Mesenchymal stem cell (in vitro differentiated cells and primary cell): ENCODE measurements around the gene CTAGE9.
"Not testable (repeated sequence)": the region's sequence is repeated elsewhere in the genome, so short reads cannot be mapped to it uniquely, and the experiment has no call there.

ENCODE experiments used
- DNase-seq: peaks from one replicate; pipeline ENCODE4 v3.0.0-alpha.2; 2013
- H2AFZ ChIP-seq: one replicate; pipeline ENCODE4 v1.6.1; 2013; ENCODE audit warnings: low read depth, mild to moderate bottlenecking, control low read depth, inconsistent platforms, low read length, moderate library complexity
- H2AK5ac ChIP-seq: 2 replicates; pipeline ENCODE4 v1.6.1; 2013; ENCODE audit warnings: low read length, moderate library complexity, mild to moderate bottlenecking, inconsistent platforms; ENCODE audit not compliant: severe bottlenecking
- H2BK120ac ChIP-seq: one replicate; pipeline ENCODE4 v1.6.1; 2013; ENCODE audit warnings: low read depth, mild to moderate bottlenecking, inconsistent platforms, low read length, moderate library complexity
- H2BK12ac ChIP-seq, 2 experiments: one replicate each; pipeline ENCODE4 v1.6.1; 2013; ENCODE audit warnings: inconsistent platforms in 2 of 2, low read length in 2 of 2, mild to moderate bottlenecking in 2 of 2, moderate library complexity in 2 of 2, control low read depth in 1 of 2
- H2BK15ac ChIP-seq: one replicate; pipeline ENCODE4 v1.6.1; 2013; ENCODE audit warnings: mild to moderate bottlenecking, low read depth, inconsistent platforms; ENCODE audit not compliant: poor library complexity, severe bottlenecking
- H2BK5ac ChIP-seq: 2 replicates; pipeline ENCODE4 v1.6.1; 2013; ENCODE audit warnings: low read depth, mild to moderate bottlenecking, low read length, control low read depth, inconsistent platforms; ENCODE audit not compliant: poor library complexity, severe bottlenecking
- H3K14ac ChIP-seq, 2 experiments: one replicate each; pipeline ENCODE4 v1.6.1; 2013; ENCODE audit warnings: inconsistent platforms in 2 of 2, low read length in 2 of 2, control low read depth in 1 of 2, mild to moderate bottlenecking in 1 of 2, moderate library complexity in 1 of 2
- H3K18ac ChIP-seq, 2 experiments: one replicate each; pipeline ENCODE4 v1.6.1; 2013; ENCODE audit warnings: inconsistent platforms in 2 of 2, low read length in 2 of 2, control low read depth in 1 of 2, low read depth in 1 of 2, mild to moderate bottlenecking in 1 of 2
- H3K23ac ChIP-seq, 2 experiments: one replicate each; pipeline ENCODE4 v1.6.1; 2013; ENCODE audit warnings: inconsistent platforms in 2 of 2, low read length in 2 of 2, mild to moderate bottlenecking in 2 of 2, moderate library complexity in 2 of 2, control low read depth in 1 of 2
- H3K27ac ChIP-seq: 2 replicates; pipeline ENCODE4 v1.5.1; 2013; ENCODE audit warnings: mild to moderate bottlenecking, moderate library complexity, low read length, control low read depth, inconsistent platforms; ENCODE audit not compliant: poor library complexity, severe bottlenecking
- H3K27me3 ChIP-seq, 2 experiments: 2 replicates each; pipeline versions ENCODE4 v1.6.1 to v1.7.0; 2013; ENCODE audit warnings: low read length in 2 of 2, mild to moderate bottlenecking in 2 of 2, moderate library complexity in 2 of 2, control low read depth in 1 of 2, inconsistent platforms in 1 of 2; ENCODE audit not compliant: control insufficient read depth in 1 of 2, insufficient read depth in 1 of 2
- H3K36me3 ChIP-seq, 2 experiments: 2 replicates each; pipeline versions ENCODE4 v1.6.1 to v1.7.0; 2013; ENCODE audit warnings: low read length in 2 of 2, control low read depth in 1 of 2, inconsistent platforms in 1 of 2, low read depth in 1 of 2, mild to moderate bottlenecking in 1 of 2; ENCODE audit not compliant: insufficient read depth in 2 of 2, control insufficient read depth in 1 of 2
- H3K4ac ChIP-seq, 2 experiments: one replicate each; pipeline ENCODE4 v1.6.1; 2013; ENCODE audit warnings: inconsistent platforms in 2 of 2, low read length in 2 of 2, mild to moderate bottlenecking in 2 of 2, moderate library complexity in 2 of 2, control low read depth in 1 of 2, low read depth in 1 of 2
- H3K4me1 ChIP-seq: 2 replicates; pipeline ENCODE4 v1.6.1; 2013; ENCODE audit warnings: low read depth, low read length, control low read depth; ENCODE audit not compliant: control insufficient read depth, insufficient read depth
- H3K4me2 ChIP-seq: 2 replicates; pipeline ENCODE4 v1.6.1; 2013; ENCODE audit warnings: low read length, mild to moderate bottlenecking, inconsistent platforms; ENCODE audit not compliant: poor library complexity, severe bottlenecking
- H3K4me3 ChIP-seq, 2 experiments: 2 replicates each; pipeline versions ENCODE4 v1.5.1 to v1.7.0; 2013; ENCODE audit warnings: low read length in 2 of 2, mild to moderate bottlenecking in 2 of 2, control low read depth in 1 of 2, low read depth in 1 of 2; ENCODE audit not compliant: insufficient read depth in 1 of 2
- H3K79me1 ChIP-seq: replicated peaks from 2 replicates; pipeline ENCODE4 v1.6.1; 2013; ENCODE audit warnings: mild to moderate bottlenecking, control low read depth, low read length, inconsistent platforms; ENCODE audit not compliant: poor library complexity, severe bottlenecking
- H3K9ac ChIP-seq: 2 replicates; pipeline ENCODE4 v1.7.0; 2013; ENCODE audit warnings: mild to moderate bottlenecking, low read length, moderate library complexity
- H3K9me3 ChIP-seq: 2 replicates; pipeline ENCODE4 v1.7.0; 2013; ENCODE audit warnings: mild to moderate bottlenecking, low read length; ENCODE audit not compliant: control insufficient read depth
- H4K8ac ChIP-seq: one replicate; pipeline ENCODE4 v1.6.1; 2013; ENCODE audit warnings: inconsistent platforms, mild to moderate bottlenecking, low read length, moderate library complexity
- H4K91ac ChIP-seq: one replicate; pipeline ENCODE4 v1.6.1; 2013; ENCODE audit warnings: mild to moderate bottlenecking, low read length, inconsistent platforms
- WGBS: methylation state at CpG from one replicate; pipeline ENCODE4 v1.1.7; 2013; ENCODE audit warnings: mixed read lengths; 5-methylcytosine and 5-hydroxymethylcytosine counted together

Gene CTAGE9

GRCh38 chr6:131754715-131755567, 44.1 kb upstream of the CTAGE9 start:
- H2AK5ac ChIP-seq = no peak overlapping the region

GRCh38 chr6:131754088-131754487, 43.3 kb upstream of the CTAGE9 start:
- Histone ChIP-seq H3K4me2 (no peak overlapping the region), H2AK5ac (no peak overlapping the region), H2BK120ac (peak overlapping the region; percentile 19), H3K9me3 (peaks cover 14% of the 10 kb centered on the region), H3K27me3 (no peaks in the 10 kb centered on the region), H3K14ac (no peak overlapping the region), H3K4me3 (peak overlapping the region in 1 of 2 experiments; percentile 32), H3K36me3 (no peaks in the 10 kb centered on the region), H4K91ac (no peak overlapping the region), H3K4ac (peak overlapping the region in 1 of 2 experiments; percentile 82), H2AFZ (no peak overlapping the region), H4K8ac (no peak overlapping the region), H3K23ac (no peak overlapping the region), H3K79me1 (no peaks in the 10 kb centered on the region), H2BK5ac (no peak overlapping the region), H3K18ac (peak overlapping the region; percentile 43 to 57), H3K9ac (no peak overlapping the region), H3K27ac (no peak overlapping the region), H3K4me1 (peaks cover 1% of the 10 kb centered on the region), H2BK12ac (peak overlapping the region in 1 of 2 experiments; percentile 71), H2BK15ac (no peak overlapping the region)
- DNase-seq = peak; percentile 22
- 33% methylated on average over 1 of the region's 1 CpG for WGBS

More at GRCh38 chr6:131754715-131755567, 44.1 kb upstream of the CTAGE9 start:
- Histone ChIP-seq H3K18ac (no peak overlapping the region), H3K4me2 (peak overlapping the region; percentile 1), H2BK5ac (no peak overlapping the region), H2BK12ac (no peak overlapping the region), H3K36me3 (no peaks in the 10 kb centered on the region), H4K8ac (no peak overlapping the region), H3K4me1 (peaks cover 1% of the 10 kb centered on the region), H2BK15ac (no peak overlapping the region), H3K79me1 (no peaks in the 10 kb centered on the region), H3K14ac (no peak overlapping the region), H3K9me3 (peaks cover 14% of the 10 kb centered on the region), H3K9ac (no peak overlapping the region), H2BK120ac (peak overlapping the region; percentile 19), H3K4me3 (peak overlapping the region in 1 of 2 experiments; percentile 32), H2AFZ (no peak overlapping the region), H4K91ac (no peak overlapping the region), H3K23ac (no peak overlapping the region), H3K27me3 (no peaks in the 10 kb centered on the region), H3K27ac (peak overlapping the region; percentile 76), H3K4ac (peak overlapping the region in 1 of 2 experiments; percentile 10)
- peak; percentile 84 for DNase-seq
- WGBS = 8% methylated on average over 3 of the region's 9 CpGs

GRCh38 chr6:131751012-131751715, 40.3 kb upstream of the CTAGE9 start:
- H2BK5ac ChIP-seq, H3K4ac ChIP-seq, H3K9ac ChIP-seq, H3K4me1 ChIP-seq, H2AK5ac ChIP-seq, DNase-seq, H3K27ac ChIP-seq, H3K79me1 ChIP-seq, H4K91ac ChIP-seq, H3K4me3 ChIP-seq, H3K36me3 ChIP-seq, H3K4me2 ChIP-seq, H2AFZ ChIP-seq, H3K14ac ChIP-seq, H3K27me3 ChIP-seq, H2BK120ac ChIP-seq: not testable (repeated sequence)
- Histone ChIP-seq H2BK15ac (peak overlapping the region; percentile 69), H2BK12ac (peak overlapping the region in 1 of 2 experiments; percentile 60), H4K8ac (peak overlapping the region; percentile 37), H3K18ac (peak overlapping the region in 1 of 2 experiments; percentile 43), H3K9me3 (peaks cover 14% of the 10 kb centered on the region), H3K23ac (peak overlapping the region in 1 of 2 experiments; percentile 50)
- WGBS = 72% methylated on average over 9 of the region's 10 CpGs

GRCh38 chr6:131749023-131749422, 38.2 kb upstream of the CTAGE9 start:
- Histone ChIP-seq H2AK5ac (no peak overlapping the region), H3K4me2 (no peak overlapping the region), H3K36me3 (no peaks in the 10 kb centered on the region), H3K9ac (no peak overlapping the region), H2BK12ac (no peak overlapping the region), H3K23ac (no peak overlapping the region), H3K9me3 (no peaks in the 10 kb centered on the region), H3K4me1 (no peaks in the 10 kb centered on the region), H2BK5ac (no peak overlapping the region), H3K4ac (no peak overlapping the region), H2BK120ac (no peak overlapping the region), H2BK15ac (no peak overlapping the region), H3K4me3 (no peak overlapping the region), H4K91ac (no peak overlapping the region), H3K18ac (no peak overlapping the region), H3K79me1 (no peaks in the 10 kb centered on the region), H3K27ac (no peak overlapping the region), H2AFZ (no peak overlapping the region), H3K27me3 (no peaks in the 10 kb centered on the region), H3K14ac (no peak overlapping the region), H4K8ac (no peak overlapping the region)
- DNase-seq = no peak
- 98% methylated on average over 6 of the region's 7 CpGs for WGBS
